CD4-positive, alpha-beta T cell treated with Interleukin-12 subunit alpha and Interleukin-12 subunit beta, for 1 hour (primary cell): ENCODE data around the gene PDCD2L.
A peak's percentile ranks its signal among the peaks of the same experiment; 100 is the strongest.
"Not testable (repeated sequence)": the region's sequence is repeated elsewhere in the genome, so short reads cannot be mapped to it uniquely, and the experiment has no call there.

Experiments used
- DNase-seq: peaks from one replicate; pipeline ENCODE4 v3.0.0-alpha.2; 2020

PDCD2L gene

DNA sequence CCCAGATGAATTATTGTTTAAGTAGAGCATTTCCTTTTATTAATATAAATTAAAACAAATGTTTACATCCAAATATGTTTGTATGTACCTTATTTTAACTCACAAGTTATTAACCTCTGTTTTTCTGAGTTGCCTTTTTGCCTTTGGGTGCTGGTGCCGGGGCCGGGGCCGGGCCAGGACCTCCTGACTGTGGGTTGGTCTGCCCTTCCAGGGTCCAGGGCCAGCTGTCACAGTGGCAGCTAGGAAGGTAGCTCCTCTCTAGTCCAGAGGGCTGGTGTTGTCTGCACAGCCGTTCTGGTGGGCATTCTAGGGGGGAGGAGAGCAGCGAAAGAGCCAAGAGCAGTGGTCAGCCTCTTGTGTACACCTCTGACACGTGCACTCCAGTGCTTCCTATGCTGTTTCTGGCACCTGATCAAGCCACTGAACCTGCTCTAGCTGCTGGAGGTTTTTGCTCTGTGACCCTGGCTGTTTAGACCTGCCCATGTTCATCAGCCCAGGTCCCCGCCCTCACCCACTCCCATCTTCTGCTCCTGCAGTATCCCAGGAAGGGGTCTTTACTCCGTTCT is 22.0 kb downstream of the PDCD2L start:
- no peak for DNase-seq

DNA sequence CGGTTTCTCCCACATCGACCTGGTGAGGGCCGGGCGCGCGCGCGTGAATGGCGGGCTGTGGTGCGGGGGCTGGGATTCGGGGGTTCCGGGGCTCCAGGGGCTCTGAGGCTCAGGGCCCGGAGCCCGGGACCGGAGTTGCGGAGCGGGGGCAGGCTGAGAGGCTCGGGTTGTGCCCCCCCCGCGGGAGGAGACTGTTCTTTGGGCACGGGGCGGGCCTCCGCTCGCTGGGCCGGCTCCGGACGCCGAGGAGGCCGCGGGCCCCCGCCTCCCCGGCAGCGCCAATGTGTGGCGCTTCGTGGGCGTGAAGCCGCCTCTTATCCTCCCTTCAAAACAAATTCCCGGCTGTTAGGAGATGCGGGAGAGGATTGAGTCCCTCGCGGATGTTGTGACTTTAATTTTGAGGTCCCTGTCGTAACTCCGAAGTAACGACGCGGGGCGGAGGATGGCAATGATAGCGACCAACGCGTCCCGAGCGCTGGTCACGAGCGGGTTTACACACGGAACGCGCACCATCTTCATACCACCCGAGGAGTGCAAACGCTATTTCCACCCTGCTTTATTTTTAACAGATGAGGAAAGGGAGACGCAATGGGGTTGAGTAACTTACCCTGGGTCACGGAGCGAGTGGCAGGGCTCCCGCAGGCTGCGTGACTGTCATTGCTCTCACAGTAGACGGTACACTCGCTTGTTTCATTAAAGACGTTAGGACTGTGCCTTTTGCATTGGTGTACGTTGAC is 24.5 kb downstream of the PDCD2L start:
- DNase-seq: no peak

DNA sequence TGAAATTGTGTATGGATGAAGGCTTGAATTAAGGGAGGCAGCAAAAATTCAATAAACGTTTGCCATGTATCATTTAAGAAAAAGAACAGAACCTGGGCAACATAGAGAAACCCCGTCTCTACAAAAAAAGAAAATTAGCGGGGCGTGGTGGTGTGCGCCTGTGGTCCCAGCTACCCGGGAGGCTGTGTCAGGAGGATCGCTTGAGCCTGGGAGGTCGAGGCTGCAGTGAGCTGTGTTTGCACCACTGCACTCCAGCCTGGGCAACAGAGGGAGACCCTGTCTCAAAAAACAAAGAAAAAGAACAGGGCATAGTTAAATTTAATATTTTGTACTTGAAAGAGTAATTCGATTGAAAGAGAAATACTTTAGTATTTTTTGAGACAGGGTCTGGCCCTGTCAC is 25.4 kb downstream of the PDCD2L start:
- DNase-seq: no peak

DNA sequence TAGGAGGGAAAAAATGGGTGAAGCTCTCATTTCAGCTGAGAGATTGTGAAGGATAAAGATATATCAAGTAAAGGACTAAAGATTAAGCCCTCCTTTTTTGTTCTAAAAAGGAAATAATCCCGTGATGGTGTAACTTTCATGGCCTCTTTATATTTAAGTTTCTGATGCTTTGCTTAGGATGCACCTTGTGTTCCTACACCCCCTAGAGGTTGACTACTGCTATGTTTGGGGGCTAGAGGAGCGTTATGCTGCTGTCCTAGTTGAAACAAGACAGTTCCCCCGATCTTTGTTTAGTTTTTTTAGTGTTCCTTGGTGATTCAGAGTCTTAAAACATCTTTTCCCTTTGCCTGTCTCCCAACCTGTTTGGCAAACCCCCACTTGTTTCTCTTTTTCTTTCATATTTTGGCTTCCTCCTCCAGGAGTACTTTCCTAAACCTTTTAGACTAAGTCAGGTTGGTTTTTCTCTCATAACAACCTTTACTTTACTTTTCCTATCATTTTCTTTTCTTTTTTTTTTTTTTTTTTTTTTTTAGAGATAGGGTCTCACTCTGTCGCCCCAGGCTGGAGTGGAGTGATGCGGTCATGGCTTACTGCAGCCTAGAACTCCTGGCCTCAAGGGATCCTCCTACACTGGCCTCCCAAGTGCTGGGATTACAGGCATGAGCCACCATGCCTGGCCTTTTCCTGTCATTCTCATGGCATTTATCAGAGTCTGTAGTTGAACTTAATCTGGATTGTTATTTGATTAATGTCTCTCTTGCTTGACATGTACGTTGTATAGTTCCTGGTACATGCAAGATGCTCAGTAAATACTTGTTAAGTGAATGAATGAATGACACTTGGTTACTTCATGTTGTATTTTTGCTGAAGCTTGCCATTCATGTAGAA is 26.8 kb downstream of the PDCD2L start:
- peak; percentile 79 for DNase-seq

DNA sequence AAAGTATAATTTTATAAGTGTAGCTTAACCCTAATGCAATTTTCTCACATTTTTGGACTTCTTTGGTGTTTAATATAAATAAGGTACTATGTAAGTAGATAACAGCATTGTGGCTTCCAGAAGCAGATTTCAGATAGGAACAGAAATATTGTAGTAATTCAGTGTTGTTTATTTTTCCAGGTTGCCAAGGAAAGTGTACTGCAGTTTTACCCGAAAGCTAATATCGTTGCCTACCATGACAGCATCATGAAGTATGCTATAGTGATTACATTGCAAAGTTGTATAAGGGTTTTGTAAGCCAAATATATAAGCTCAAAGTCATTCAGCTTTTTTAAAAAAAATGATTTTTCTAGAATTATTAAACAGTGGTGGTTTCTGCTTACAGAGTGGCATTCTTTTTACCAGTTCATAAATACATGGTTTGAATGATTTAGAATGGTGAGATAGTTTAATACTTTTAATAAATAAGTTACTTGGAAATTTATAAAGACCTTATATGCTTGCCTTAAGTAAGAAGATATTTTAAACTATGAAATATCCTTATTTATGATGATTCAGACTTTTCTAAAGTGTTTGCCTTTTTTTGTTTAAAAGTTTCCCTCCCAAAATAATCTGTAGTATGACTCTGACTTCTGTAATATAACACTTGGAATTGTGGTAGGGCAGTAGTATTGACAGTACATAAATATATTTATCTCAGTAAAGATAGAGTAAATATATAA is 27.6 kb downstream of the PDCD2L start:
- DNase-seq: no peak

DNA sequence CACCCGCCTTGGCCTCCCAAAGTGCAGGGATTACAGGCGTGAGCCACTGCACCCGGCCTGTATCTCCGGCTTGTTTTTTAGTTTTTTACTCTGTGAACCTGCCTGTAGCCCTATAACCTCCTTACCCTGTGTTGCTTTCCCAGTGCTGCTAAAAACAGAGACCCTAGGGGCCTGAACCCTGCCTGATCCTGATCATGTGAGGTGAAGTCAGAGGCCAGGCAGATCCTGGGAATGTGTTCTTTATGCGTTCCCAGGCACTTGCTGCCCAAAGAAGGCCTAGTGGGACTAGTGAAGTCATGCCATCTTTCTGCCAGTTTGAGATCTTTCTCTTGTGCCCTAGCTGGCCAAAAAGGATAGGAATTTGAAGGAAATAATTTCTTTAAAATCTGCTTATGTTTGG is 28.6 kb downstream of the PDCD2L start:
- DNase-seq: no peak

DNA sequence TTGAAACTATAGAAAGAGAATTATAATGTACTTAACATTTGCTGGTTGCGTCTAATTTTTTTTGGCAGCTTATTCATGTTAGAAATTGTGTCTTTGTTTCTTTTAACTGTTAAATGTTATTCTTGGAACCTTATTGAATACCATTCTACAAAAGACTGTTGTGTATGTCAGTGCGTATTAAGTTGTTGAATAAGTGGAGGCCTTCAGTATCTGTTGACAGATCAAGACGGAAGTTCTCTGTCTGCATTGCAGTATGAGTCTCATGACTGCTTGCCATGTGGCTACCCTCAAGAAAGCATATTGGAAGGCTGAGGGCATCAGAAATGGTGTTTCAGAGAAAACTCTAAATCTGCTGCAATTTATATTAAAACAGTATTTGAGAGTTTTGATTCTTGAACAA is 32.5 kb downstream of the PDCD2L start:
- no peak for DNase-seq

DNA sequence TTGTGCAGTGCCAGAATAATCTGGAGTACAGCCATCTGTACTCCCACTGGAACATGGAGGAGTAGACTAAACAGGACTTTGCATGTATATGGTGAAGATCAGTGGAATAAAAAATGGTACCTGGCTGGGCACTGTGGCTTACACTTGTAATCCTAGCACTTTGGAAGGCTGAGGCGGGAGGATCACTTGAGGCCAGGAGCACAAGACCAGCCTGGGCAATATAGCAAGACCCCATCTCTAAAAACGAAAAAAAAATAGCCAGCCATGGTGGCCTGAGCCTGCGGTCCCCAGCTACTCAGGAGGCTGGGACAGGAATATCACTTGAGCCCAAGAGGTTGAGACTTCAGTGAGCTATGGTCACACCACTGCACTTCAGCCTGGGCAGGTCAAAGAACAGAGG is 44.0 kb downstream of the PDCD2L start:
- DNase-seq: no peak

DNA sequence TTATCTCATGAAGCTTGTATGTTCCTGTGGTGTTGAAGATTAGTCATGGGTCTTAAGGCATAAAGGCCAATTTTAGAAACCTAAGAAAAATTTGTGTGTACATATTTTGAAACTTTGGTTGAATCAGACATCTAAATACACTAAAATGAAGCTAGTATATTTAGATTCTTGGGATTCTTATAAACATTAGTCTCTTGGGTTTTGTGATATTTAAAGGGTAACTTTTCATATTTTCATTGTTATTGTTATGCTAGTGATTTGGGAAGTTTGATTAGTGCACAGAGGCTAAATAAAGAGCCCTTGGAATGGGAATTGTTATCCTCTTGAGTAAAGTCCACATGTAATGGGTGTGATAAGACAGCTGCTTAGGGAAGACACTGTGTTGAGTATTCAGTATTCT is 48.5 kb downstream of the PDCD2L start:
- no peak for DNase-seq

DNA sequence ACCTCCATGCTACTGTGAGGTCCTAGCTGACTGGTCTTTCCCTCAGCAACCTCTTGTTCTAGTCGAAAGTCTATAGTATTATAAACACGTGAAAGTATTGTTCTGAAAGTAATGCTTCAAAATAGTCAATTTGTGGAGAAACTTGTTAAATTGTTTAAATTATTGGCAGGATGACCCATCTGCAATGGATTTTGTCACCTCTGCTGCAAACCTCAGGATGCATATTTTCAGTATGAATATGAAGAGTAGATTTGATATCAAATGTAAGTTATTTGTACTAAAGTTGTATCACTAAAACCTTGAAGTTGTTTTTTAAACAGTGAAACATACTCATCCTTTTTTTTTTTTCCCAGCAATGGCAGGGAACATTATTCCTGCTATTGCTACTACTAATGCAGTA is 49.9 kb downstream of the PDCD2L start:
- DNase-seq: no peak

DNA sequence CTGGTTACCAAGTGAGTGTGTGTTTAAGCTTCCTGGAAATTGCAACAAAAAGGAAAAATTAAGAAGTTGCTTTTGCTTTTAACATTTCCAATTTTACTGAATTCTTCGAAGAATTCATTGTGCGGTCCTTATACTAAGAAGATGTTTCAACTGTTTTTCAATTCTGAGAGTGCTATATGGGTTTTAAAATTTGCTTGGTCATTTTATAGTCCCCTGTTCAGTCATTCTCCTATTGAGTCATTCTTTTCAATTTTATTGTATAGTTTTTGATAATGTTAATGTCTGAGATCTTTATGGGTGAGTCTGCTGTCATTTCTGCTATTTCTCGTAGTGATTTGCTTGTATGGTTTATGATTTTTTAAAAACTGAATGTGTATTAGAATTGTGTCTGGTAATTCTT is 50.5 kb downstream of the PDCD2L start:
- no peak for DNase-seq

DNA sequence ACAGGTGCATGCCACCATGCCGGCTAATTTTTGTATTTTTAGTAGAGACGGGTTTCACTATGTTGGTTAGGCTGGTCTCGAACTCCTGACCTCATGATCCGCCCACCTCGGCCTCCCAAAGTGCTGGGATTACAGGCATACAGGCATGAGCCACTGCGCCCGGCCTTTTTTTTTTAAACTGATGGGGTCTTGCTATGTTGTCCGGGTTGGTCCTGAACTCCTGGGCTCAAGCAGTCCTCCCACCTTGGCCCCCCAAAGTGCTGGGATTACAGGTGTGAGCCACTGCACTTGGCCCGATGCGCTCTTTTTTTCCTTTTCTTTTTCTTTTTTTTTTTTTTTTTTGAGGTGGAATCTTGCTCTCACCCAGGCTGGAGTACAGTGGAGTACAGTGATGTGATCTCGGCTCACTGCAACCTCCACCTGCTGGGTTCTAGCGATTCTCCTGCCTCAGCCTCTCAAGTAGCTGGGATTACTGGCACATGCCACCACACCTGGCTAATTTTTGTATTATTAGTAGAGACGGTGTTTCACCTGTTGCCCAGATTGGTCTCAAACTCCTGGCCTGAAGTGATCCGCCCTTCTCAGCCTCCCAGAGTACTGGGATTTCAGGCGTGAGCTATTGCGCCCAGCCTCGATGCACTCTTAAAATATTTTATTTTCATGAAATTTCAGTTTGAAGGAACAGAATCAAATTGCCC is 51.7 kb downstream of the PDCD2L start:
- not testable (repeated sequence) for DNase-seq

DNA sequence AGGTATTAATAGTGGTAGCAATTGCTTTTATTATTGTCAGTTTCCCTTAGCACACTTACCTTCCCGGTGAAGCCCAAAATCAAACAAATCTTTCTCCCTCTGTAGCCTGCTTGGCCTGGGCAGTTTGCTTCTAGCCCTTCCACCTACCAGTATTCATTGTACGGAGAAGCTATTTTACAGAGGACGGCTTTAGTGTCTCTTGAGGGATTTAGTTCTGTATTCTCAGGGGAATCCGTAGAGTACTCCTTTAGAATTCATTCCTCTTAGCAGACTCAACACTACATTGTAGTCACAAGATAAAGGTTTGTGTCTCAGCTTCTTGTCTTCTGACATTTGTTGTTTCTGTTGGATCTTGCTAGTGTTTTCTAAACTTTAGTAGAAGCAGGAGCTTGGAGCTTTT is 53.2 kb downstream of the PDCD2L start:
- DNase-seq: no peak

DNA sequence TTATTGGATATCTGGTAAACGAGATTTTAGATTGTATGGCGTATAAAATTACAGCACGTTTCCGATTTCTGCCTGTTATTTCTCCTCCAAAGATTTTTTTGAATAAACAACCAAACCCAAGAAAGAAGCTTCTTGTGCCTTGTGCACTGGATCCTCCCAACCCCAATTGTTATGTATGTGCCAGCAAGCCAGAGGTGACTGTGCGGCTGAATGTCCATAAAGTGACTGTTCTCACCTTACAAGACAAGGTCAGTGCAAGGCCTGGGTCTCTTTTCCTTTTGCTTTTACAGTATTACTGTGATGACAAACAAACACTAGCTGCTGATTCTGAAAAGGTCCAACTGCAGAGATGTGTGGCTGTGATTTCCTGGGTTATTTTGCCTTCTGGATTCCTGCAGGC is 54.5 kb downstream of the PDCD2L start:
- no peak for DNase-seq

DNA sequence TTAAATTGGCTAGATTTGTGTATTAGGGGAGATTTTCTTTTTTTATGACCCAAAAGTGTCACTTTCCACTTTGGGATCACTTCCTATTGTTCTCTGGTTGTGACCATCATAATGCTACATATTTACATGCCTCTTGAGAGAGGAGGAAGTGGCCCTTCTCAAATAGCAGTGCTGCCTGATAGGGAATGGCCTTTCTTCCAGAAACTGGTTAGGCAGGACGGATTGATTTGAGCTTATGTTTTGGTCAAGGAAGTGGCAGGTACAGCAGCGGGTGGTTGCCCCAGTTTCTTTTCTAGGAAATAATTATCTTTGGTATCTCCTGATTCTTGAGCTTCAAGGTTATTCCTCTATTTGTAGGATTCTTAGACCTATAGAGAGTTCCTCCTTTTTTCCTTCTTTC is 55.4 kb downstream of the PDCD2L start:
- DNase-seq: no peak

DNA sequence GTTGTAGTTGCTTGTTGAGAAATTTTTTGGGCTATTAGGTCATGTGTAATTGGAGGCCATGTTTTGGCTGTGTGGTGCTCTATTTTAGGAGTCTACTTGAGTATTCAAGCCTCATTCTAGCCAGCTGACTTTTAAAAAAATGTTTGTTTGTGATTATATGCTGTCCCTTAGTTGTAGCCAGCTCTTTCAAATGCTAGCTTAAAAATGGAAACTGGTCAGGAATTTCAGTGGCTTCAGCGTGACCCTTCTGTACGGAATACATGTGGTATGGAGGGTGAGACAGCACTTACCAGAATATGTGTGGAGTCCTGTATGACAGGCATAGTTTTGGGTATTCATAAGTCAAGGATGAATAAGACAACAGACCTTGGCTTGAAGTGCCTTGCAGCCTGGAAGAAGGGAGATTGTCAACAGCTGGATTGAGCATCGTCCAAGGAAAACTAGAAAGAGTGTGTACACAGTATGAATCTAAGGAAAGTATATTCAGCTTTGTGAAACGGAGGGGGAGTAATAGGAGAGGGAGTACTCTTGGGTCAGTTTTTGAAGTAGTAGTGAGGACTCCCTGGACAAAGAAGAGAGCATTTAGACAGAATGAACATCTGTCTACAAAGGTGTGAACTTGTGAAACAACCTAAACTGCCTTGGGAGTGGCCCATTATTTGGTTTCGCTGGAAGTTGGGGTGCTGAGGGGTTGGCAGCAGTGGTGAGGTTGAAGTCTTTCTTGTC is 57.3 kb downstream of the PDCD2L start:
- DNase-seq: no peak

DNA sequence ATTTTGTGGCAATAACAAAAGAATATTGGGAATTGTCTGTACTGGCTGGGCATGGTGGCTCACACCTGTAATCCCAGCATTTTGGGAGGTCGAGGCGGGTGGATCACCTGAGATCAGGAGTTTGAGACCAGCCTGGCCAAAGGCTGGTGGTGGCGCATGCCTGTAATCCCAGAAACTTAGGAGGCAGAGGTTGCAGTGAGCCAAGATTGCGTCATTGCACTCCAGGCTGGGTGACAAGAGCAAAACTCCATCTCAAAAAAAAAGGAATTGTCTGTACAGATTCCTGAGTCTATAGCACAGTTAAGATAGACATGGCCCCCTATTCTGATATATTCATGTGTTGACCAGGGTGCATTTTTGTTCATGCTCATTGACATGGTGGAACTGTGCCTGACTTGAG is 60.6 kb downstream of the PDCD2L start:
- not testable (repeated sequence) for DNase-seq

DNA sequence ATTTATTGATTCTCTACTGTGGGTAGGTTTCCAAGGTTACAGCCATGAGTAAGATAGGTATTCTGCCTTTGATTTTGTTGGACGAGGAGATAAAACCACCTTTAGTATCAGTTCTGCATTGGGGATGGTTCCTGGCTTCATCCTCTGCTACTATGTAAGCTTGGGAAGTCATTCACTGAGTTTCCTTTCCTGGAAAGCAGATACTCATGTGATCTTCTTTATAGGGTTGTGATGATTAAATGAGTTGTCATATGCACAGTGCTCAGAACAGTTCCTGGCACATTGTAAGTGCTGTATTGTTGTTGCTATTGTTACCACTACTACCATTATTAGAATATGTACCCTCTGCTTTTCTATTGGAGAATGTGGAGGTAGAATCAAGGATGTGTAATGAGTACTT is 64.2 kb downstream of the PDCD2L start:
- no peak for DNase-seq

DNA sequence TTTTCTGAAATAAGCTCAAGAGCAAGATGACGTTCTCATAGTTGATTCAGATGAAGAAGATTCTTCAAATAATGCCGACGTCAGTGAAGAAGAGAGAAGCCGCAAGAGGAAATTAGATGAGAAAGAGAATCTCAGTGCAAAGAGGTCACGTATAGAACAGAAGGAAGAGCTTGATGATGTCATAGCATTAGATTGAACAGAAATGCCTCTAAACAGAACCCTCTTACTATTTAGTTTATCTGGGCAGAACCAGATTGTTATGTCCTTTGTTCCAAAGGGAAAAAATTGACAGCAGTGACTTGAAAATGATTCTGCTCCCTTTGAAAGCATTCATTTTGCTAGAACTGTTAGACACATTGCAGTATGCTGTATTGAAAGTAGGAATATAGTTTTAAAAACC is 64.8 kb downstream of the PDCD2L start:
- DNase-seq: not testable (repeated sequence)

DNA sequence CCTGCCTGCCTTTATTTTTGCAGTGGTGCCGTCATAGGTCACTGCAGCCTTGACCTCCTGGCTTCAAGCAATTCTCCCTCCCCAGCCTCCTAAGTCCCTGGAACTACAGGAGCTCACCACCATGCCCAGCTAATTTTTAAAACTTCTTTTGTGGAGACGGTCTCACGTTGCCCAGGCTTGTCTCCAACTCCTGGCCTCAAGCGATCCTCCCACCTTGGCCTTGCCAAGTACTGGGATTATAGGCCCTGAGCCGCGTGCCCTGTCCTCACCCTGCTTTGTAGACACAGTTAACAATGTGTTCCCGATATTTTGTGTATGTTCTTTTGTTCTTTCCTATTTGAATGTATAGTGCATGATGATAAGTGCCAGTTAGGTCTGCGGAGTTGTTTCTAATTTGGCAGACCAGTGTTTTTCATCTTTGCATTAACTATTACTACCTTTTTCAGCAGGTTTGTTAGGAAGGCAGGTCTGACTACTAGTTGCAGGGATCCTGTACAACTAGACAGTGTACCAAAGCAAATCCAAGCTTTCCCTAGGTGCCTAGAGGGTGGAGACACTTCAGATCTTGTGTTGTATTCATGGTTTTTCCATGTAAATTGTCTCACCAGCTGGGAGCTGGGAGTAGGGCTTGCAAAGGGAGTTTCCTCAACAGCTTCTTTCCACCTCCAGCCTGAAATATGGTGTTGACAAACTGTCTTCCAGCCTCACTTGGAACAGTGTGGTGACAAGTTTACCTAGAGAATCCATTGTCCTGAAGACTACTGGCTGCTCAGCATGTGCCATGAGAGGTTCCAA is 67.9 kb downstream of the PDCD2L start:
- DNase-seq: no peak
